ENCODE measurements around the gene BOLL. TPM values are rescaled to one million over a fixed set of nuclear protein-coding genes. Genes with fewer than 3 reads are reported as not detected.
"Not testable (repeated sequence)": the region's sequence is repeated elsewhere in the genome, so short reads cannot be mapped to it uniquely, and the experiment has no call there.

BOLL gene
- total RNA-seq, 1 donor from 2014 or later: not detected

DNA sequence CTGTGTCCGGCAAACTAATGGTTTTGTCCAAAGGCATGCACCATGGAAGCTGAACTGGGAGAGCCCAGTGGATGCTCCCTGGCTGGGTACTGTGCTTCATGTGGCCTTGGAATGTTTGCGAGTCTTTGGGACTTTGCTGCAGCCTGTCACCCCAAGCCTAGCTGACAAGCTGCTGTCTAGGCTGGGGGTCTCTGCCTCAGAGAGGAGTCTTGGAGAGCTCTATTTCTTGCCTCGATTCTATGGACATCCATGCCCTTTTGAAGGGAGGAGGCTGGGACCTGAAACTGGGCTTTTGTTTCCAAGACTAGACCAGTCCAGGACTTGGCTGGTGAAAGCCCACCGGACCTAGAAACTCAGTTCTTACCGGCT, 78.3 kb downstream of the BOLL start:
- Histone ChIP-seq H3K36me3 (ENCODE audit: control insufficient read depth, insufficient read depth, low read length) (peaks cover 1% of the 10 kb centered on the region), H3K4me3 (ENCODE audit: low read depth, low read length) (peak overlapping the region; percentile 68), H3K27me3 (ENCODE audit: control insufficient read depth, insufficient read depth, low read length) (no peaks in the 10 kb centered on the region)
- TF ChIP-seq CTCF (IDR thresholded peaks at IDR 0.05; ENCODE audit: insufficient read depth, low read length, poor library complexity, severe bottlenecking): no peak
- DNase-seq (ENCODE audit: low read depth): no peak

- no peak for DNase-seq (ENCODE audit: low read depth)
- TF ChIP-seq CTCF (IDR thresholded peaks at IDR 0.05; ENCODE audit: insufficient read depth, low read length, poor library complexity, severe bottlenecking): no peak
- Histone ChIP-seq H3K27me3 (ENCODE audit: control insufficient read depth, insufficient read depth, low read length) (no peaks in the 10 kb centered on the region), H3K36me3 (ENCODE audit: control insufficient read depth, insufficient read depth, low read length) (peaks cover 1% of the 10 kb centered on the region), H3K4me3 (ENCODE audit: low read depth, low read length) (peak overlapping the region; percentile 68)
Observed at GRCh38 chr2:197705912-197706838, 78.9 kb downstream of the BOLL start.

- DNase-seq (ENCODE audit: low read depth): peak; percentile 49
- no peaks in the 10 kb centered on the region for H3K27me3 ChIP-seq (ENCODE audit: control insufficient read depth, insufficient read depth, low read length)
- H3K4me3 ChIP-seq (ENCODE audit: low read depth, low read length): peak within 1 kb of the TSS; percentile 68
- TF ChIP-seq CTCF (IDR thresholded peaks at IDR 0.05; ENCODE audit: insufficient read depth, low read length, poor library complexity, severe bottlenecking): no peak
- peaks cover 1% of the 10 kb centered on the region for H3K36me3 ChIP-seq (ENCODE audit: control insufficient read depth, insufficient read depth, low read length)
Observed at GRCh38 chr2:197705121-197705911, 79.8 kb downstream of the BOLL start, which contains the start of gene MARS2. Gene MARS2, plus strand, starts transcription at chr2:197705369. Its CDS starts 37 bp downstream, at chr2:197705406.

DNA sequence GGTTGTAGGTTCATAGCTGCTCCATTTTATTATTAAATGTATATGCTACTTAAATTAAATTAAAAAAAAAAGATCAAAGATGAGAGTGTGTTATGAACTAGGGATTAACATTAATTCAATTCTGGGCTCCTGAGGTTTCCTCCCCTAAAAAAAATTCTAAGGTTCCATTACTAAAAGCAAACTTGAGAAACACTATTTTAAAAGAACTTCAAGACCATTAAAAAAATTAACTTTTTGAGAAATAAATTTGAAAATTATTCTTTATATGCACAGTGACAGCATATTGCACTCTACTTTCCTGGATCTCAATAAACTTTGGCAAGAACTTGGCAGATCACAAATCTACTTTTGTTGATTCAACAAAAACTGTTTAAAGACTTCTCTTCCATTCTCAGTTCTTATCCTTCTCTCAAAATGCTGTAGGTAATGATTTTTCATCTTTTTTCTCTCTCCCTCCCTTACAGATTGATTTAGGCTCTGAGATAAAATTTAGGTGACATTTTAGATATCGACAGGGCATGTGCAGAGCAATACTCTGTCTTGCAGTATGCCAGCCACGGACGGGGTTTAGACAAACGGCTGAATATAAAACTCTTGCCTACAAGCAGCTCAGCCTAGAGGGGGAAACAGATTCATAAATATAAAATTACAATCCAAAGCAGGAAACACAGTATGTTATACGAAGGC, 80.5 kb downstream of the BOLL start:
- Histone ChIP-seq H3K27me3 (ENCODE audit: control insufficient read depth, insufficient read depth, low read length) (no peaks in the 10 kb centered on the region), H3K36me3 (ENCODE audit: control insufficient read depth, insufficient read depth, low read length) (peaks cover 1% of the 10 kb centered on the region), H3K4me3 (ENCODE audit: low read depth, low read length) (peak overlapping the region; percentile 57)
- TF ChIP-seq CTCF (IDR thresholded peaks at IDR 0.05; ENCODE audit: insufficient read depth, low read length, poor library complexity, severe bottlenecking): no peak
- DNase-seq (ENCODE audit: low read depth): no peak

DNA sequence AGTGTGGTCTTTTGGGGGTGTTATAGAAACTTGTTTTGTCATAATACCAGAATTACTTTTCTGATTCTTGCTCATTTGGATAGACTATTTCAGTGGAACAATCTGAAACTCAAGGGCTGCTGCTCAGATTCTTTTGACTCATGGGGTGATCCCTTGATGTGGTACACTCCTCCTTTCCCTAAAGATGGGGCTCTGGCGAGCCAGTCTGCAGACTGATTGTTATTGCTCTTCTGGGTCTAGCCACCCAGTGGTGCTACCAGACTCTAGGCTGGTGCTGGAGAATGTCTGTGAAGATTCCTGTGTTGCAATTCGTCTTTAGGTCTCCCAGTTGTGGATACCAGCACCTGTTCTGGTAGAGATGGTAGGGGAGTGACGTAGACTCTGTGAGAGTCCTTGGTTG, 84.2 kb downstream of the BOLL start:
- no peak for TF ChIP-seq CTCF (IDR thresholded peaks at IDR 0.05; ENCODE audit: insufficient read depth, low read length, poor library complexity, severe bottlenecking)
- DNase-seq (ENCODE audit: low read depth): no peak
- Histone ChIP-seq H3K27me3 (ENCODE audit: control insufficient read depth, insufficient read depth, low read length) (no peaks in the 10 kb centered on the region), H3K36me3 (ENCODE audit: control insufficient read depth, insufficient read depth, low read length) (no peaks in the 10 kb centered on the region), H3K4me3 (ENCODE audit: low read depth, low read length) (no peak overlapping the region)

DNA sequence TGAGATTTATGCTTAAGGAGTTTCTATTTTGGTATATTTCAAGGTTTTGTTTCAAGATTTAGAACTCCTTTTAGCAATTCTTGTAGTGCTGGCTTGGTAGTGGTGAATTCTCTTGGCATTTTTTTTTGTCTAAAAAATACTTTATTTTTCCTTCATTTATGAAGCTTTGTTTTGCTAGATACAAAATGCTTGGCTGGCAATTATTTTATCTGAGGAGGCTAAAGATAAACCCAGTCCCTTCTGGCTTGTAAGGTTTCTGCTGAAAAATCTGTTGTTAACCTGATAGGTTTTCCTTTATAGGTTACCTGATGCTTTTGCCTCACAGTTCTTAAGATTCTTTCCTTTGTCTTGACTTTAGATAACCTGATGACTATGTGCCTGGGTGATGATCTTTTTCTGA, 85.4 kb downstream of the BOLL start:
- not testable (repeated sequence) for DNase-seq (ENCODE audit: low read depth); H3K27me3 ChIP-seq (ENCODE audit: control insufficient read depth, insufficient read depth, low read length); H3K4me3 ChIP-seq (ENCODE audit: low read depth, low read length); H3K36me3 ChIP-seq (ENCODE audit: control insufficient read depth, insufficient read depth, low read length)

GRCh38 chr2:197696571-197696970, 88.5 kb downstream of the BOLL start:
- DNase-seq (ENCODE audit: low read depth); H3K27me3 ChIP-seq (ENCODE audit: control insufficient read depth, insufficient read depth, low read length); H3K4me3 ChIP-seq (ENCODE audit: low read depth, low read length); H3K36me3 ChIP-seq (ENCODE audit: control insufficient read depth, insufficient read depth, low read length): not testable (repeated sequence)

- H3K36me3 ChIP-seq (ENCODE audit: control insufficient read depth, insufficient read depth, low read length); H3K4me3 ChIP-seq (ENCODE audit: low read depth, low read length); DNase-seq (ENCODE audit: low read depth); H3K27me3 ChIP-seq (ENCODE audit: control insufficient read depth, insufficient read depth, low read length): not testable (repeated sequence)
Observed at GRCh38 chr2:197695971-197696370, 89.1 kb downstream of the BOLL start.

Measured in kidney epithelial cell (primary cell).